HL-60/S4 treated with phorbol 12-myristate 13-acetate at 8.2 ng/mL for 4 days and 3 days (cell line): ENCODE measurements around the gene RERE.

Source experiments
- in situ Hi-C: fragments of 300-500 bp; cut with MboI; formaldehyde crosslinking; loops from 2 replicates; pipeline ENCODE4 v1.15.0; 2022; ENCODE audit warnings: low sequenced_read_pairs

RERE gene

GRCh38 chr1:8358897-8359616 is 458.4 kb downstream of the RERE start:
- in situ Hi-C loops = no loop called here

- in situ Hi-C loops = no loop called here
Measured at GRCh38 chr1:8358241-8358896, 459.1 kb downstream of the RERE start.

- in situ Hi-C loops = no loop called here
Measured at GRCh38 chr1:8357329-8358101, 459.9 kb downstream of the RERE start.

- in situ Hi-C loops = no loop called here
Measured at GRCh38 chr1:8356256-8357209, 460.9 kb downstream of the RERE start.

- in situ Hi-C loops = no loop called here
Measured at GRCh38 chr1:8355439-8356255, 461.8 kb downstream of the RERE start.

GRCh38 chr1:8354038-8354437 is 463.4 kb downstream of the RERE start:
- in situ Hi-C loops = no loop called here

GRCh38 chr1:8352886-8353785 is 464.3 kb downstream of the RERE start:
- in situ Hi-C loops = no loop called here

- in situ Hi-C loops = no loop called here
Measured at GRCh38 chr1:8352471-8352845, 465.0 kb downstream of the RERE start.

GRCh38 chr1:8351693-8352470 is 465.6 kb downstream of the RERE start:
- in situ Hi-C loops = no loop called here

- in situ Hi-C loops = no loop called here
Measured at GRCh38 chr1:8350914-8351684, 466.3 kb downstream of the RERE start.

GRCh38 chr1:8349961-8350360 is 467.5 kb downstream of the RERE start:
- in situ Hi-C loops = no loop called here

GRCh38 chr1:8349473-8349865 is 468.0 kb downstream of the RERE start:
- in situ Hi-C loops = no loop called here

GRCh38 chr1:8348777-8349472 is 468.5 kb downstream of the RERE start:
- in situ Hi-C loops = no loop called here

- in situ Hi-C loops = no loop called here
Measured at GRCh38 chr1:8348047-8348776, 469.2 kb downstream of the RERE start.

- in situ Hi-C loops = no loop called here
Measured at GRCh38 chr1:8347635-8348034, 469.8 kb downstream of the RERE start.
